Mesothelial cell of epicardium (in vitro differentiated cells): ENCODE results near the gene AGBL5. TPM values are rescaled to one million over a fixed set of nuclear protein-coding genes. Genes with fewer than 3 reads are reported as not detected.

Experiments used
- DNase-seq, 2 experiments: peaks; one replicate each; pipeline ENCODE4 v3.0.0; 2021; ENCODE audit warnings: low spot score in 2 of 2; ENCODE audit not compliant: unreplicated experiment in 2 of 2
- H3K27ac Mint-ChIP-seq: 2 replicates; pipeline ENCODE4 v1.8.0; 2021; ENCODE audit warnings: mixed read lengths
- H3K27me3 Mint-ChIP-seq: 2 replicates; pipeline ENCODE4 v1.8.0; 2021; ENCODE audit warnings: low read depth, mixed read lengths
- H3K36me3 Mint-ChIP-seq: 2 replicates; pipeline ENCODE4 v1.8.0; 2021; ENCODE audit warnings: mixed read lengths
- H3K4me1 Mint-ChIP-seq: 2 replicates; pipeline ENCODE4 v1.8.0; 2021; ENCODE audit warnings: mixed read lengths
- H3K4me3 Mint-ChIP-seq: 2 replicates; pipeline ENCODE4 v1.8.0; 2021; ENCODE audit warnings: mild to moderate bottlenecking, moderate library complexity, mixed read lengths
- H3K9me3 Mint-ChIP-seq: 2 replicates; pipeline ENCODE4 v1.8.0; 2021; ENCODE audit warnings: mixed read lengths
- total RNA-seq: library from RNA; stranded (reverse); gene quantifications from 3 replicates; pipeline ENCODE4 v1.2.1, GENCODE V29; 2021
- TF ChIP-seq, protein P1 (sequence below): fragments of 200-600 bp; sonication (generic); IDR thresholded peaks from one replicate; pipeline ENCODE4 v1.5.0; 2021; ENCODE audit warnings: antibody characterized with exemption; ENCODE audit not compliant: unreplicated experiment

AGBL5 gene
- total RNA-seq, 1 donor from 2014 or later = 45.0 TPM

DNA sequence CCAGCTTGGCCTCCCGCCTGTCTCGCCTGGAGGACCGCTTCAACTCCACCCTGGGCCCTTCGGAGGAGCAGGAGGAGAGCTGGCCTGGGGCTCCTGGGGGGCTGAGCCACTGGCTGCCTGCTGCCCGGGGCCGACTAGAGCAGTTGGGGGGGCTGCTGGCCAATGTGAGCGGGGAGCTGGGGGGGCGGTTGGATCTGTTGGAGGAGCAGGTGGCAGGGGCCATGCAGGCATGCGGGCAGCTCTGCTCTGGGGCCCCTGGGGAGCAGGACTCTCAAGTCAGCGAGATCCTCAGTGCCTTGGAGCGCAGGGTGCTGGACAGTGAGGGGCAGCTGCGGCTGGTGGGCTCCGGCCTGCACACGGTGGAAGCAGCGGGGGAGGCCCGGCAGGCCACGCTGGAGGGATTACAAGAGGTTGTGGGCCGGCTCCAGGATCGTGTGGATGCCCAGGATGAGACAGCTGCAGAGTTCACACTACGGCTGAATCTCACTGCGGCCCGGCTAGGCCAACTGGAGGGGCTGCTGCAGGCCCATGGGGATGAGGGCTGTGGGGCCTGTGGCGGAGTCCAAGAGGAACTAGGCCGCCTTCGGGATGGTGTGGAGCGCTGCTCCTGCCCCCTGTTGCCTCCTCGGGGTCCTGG is 31.4 kb downstream of the AGBL5 start:
- Mint-ChIP-seq H3K4me1 (peaks cover 39% of the 10 kb centered on the region), H3K27me3 (peaks cover 12% of the 10 kb centered on the region), H3K4me3 (no peak overlapping the region), H3K27ac (no peak overlapping the region), H3K9me3 (no peaks in the 10 kb centered on the region), H3K36me3 (no peaks in the 10 kb centered on the region)
- DNase-seq = no peak
- TF ChIP-seq, protein P1, sequence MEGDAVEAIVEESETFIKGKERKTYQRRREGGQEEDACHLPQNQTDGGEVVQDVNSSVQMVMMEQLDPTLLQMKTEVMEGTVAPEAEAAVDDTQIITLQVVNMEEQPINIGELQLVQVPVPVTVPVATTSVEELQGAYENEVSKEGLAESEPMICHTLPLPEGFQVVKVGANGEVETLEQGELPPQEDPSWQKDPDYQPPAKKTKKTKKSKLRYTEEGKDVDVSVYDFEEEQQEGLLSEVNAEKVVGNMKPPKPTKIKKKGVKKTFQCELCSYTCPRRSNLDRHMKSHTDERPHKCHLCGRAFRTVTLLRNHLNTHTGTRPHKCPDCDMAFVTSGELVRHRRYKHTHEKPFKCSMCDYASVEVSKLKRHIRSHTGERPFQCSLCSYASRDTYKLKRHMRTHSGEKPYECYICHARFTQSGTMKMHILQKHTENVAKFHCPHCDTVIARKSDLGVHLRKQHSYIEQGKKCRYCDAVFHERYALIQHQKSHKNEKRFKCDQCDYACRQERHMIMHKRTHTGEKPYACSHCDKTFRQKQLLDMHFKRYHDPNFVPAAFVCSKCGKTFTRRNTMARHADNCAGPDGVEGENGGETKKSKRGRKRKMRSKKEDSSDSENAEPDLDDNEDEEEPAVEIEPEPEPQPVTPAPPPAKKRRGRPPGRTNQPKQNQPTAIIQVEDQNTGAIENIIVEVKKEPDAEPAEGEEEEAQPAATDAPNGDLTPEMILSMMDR = no peak

DNA sequence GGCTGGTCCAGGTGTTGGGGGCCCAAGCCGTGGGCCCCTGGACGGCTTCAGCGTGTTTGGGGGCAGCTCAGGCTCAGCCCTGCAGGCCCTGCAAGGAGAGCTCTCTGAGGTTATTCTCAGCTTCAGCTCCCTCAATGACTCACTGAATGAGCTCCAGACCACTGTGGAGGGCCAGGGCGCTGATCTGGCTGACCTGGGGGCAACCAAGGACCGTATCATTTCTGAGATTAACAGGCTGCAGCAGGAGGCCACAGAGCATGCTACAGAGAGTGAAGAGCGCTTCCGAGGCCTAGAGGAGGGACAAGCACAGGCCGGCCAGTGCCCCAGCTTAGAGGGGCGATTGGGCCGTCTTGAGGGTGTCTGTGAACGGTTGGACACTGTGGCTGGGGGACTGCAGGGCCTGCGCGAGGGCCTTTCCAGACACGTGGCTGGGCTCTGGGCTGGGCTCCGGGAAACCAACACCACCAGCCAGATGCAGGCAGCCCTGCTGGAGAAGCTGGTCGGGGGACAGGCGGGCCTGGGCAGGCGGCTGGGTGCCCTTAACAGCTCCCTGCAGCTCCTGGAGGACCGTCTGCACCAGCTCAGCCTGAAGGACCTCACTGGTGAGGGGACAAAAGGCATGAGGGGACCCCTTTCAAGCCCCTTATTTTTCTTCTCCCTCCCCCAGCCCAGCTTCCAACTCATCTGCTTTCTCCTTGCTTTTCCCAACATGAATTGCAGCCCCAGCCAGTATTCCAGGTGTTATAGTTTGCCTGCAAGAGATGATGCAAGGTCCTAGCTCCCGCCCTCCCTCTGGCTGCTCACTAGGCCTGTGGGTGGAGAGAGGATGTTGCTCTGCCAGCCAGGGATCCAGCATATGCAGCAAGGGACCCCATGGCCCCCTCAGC is 32.2 kb downstream of the AGBL5 start:
- no peak for DNase-seq
- no peak overlapping the region for H3K27ac Mint-ChIP-seq
- H3K4me1 Mint-ChIP-seq = peaks cover 32% of the 10 kb centered on the region
- no peaks in the 10 kb centered on the region for H3K9me3 Mint-ChIP-seq
- peaks cover 17% of the 10 kb centered on the region for H3K27me3 Mint-ChIP-seq
- TF ChIP-seq, protein P1 = no peak
- no peaks in the 10 kb centered on the region for H3K36me3 Mint-ChIP-seq
- H3K4me3 Mint-ChIP-seq = no peak overlapping the region

DNA sequence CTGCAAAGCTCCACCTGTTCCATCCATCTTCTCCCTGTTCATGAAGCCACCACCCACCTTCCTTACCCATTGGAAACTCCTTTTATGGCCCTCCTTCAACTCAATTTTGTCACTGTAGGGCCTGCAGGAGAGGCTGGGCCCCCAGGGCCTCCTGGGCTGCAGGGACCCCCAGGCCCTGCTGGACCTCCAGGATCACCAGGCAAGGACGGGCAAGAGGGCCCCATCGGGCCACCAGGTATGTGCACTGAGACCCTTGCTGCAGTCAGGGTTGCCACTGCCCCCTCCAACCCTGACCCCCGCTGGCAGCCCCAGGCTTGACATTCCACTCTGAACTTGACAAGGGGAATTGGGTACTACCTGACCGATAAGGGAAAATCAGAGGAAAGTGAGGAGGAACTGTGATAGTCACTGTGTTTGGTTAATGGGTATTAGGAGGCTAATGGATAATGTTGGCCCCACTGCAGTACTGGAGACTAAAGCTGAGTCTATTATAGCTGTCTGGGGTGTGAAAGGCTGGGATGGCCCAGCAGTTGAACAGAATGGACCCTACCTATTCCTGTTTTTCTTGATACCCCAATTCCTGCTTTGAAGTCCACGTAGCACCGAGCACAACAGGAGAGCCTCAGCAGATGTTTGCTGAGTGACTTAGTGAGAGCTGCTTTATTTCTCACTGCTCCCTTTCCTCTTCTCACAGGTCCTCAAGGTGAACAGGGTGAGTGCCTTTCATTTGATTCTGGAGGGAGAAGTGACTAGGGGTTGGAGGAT is 33.0 kb downstream of the AGBL5 start:
- H3K36me3 Mint-ChIP-seq = no peaks in the 10 kb centered on the region
- DNase-seq = no peak
- H3K4me1 Mint-ChIP-seq = peaks cover 32% of the 10 kb centered on the region
- H3K27ac Mint-ChIP-seq = no peak overlapping the region
- no peaks in the 10 kb centered on the region for H3K9me3 Mint-ChIP-seq
- H3K27me3 Mint-ChIP-seq = peaks cover 18% of the 10 kb centered on the region
- H3K4me3 Mint-ChIP-seq = no peak overlapping the region
- TF ChIP-seq, protein P1 = no peak

DNA sequence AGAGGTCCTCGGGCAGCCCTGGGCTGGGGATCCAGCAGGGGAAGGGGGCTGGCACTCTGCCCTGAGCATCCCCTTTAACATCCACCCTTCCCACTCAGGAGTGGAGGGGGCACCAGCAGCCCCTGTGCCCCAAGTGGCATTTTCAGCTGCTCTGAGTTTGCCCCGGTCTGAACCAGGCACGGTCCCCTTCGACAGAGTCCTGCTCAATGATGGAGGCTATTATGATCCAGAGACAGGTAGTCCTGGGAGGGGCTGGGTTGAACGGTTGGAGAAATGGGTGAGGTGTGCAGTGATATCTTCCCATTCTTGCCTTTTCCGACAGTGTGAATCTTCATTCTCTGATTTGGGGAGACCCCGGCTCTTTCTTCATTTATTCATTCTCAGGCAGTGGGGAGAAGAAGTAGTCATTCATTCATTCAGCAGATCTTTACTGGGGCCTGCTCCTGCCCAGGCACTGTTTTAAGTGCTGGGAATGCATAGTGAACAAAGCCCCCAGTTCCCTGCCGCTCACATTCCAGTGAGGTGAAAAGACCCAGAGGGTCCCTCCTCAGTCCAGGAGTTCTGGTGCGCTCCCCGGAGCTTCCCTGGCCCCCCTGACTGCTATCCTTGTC is 33.7 kb downstream of the AGBL5 start:
- Mint-ChIP-seq H3K27ac (peak overlapping the region; percentile 35), H3K4me3 (peak overlapping the region; percentile 70), H3K4me1 (peaks cover 26% of the 10 kb centered on the region), H3K27me3 (peaks cover 18% of the 10 kb centered on the region), H3K9me3 (no peaks in the 10 kb centered on the region), H3K36me3 (no peaks in the 10 kb centered on the region)
- TF ChIP-seq, protein P1 = no peak
- no peak for DNase-seq

DNA sequence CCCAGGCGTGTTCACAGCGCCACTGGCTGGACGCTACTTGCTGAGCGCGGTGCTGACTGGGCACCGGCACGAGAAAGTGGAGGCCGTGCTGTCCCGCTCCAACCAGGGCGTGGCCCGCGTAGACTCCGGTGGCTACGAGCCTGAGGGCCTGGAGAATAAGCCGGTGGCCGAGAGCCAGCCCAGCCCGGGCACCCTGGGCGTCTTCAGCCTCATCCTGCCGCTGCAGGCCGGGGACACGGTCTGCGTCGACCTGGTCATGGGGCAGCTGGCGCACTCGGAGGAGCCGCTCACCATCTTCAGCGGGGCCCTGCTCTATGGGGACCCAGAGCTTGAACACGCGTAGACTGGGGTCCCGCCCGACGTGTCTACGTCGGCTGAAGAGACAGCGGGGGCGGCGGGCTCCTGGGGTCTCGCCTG is 34.2 kb downstream of the AGBL5 start:
- Mint-ChIP-seq H3K27ac (no peak overlapping the region), H3K27me3 (peaks cover 18% of the 10 kb centered on the region), H3K4me3 (peak overlapping the region; percentile 70), H3K4me1 (peaks cover 24% of the 10 kb centered on the region), H3K36me3 (no peaks in the 10 kb centered on the region), H3K9me3 (no peaks in the 10 kb centered on the region)
- DNase-seq = no peak
- TF ChIP-seq, protein P1 = no peak
